WTC11 (cell line): ENCODE results near the gene PPP2R3A. TPM values are rescaled to one million over a fixed set of nuclear protein-coding genes. Genes with fewer than 3 reads are reported as not detected.
A peak's percentile ranks its signal among the peaks of the same experiment; 100 is the strongest.

ENCODE experiments used
- ATAC-seq: fragments of 200-7000 bp; cut with Tn5 transposase; 2 replicates; pipeline ENCODE4 v1.10.0; 2021; ENCODE audit warnings: mild to moderate bottlenecking, moderate library complexity
- CTCF ChIA-PET: fragments of 300-600 bp; sonication (Branson Sonifier 250); formaldehyde crosslinking; loops from one replicate; lab custom pipeline; 2021; ENCODE audit warnings: antibody characterized with exemption; lab: Charles Lee
- POLR2A ChIA-PET: fragments of 350-600 bp; sonication (Branson Sonifier 250); formaldehyde crosslinking; loops from one replicate; lab custom pipeline; 2021; ENCODE audit warnings: antibody characterized with exemption; lab: Charles Lee
- DNase-seq: peaks from one replicate; pipeline ENCODE4 v3.0.0; 2021; ENCODE audit warnings: low spot score
- H3K27ac Mint-ChIP-seq: 2 replicates; pipeline ENCODE4 v1.8.0; 2021; ENCODE audit warnings: mixed read lengths
- H3K27me3 Mint-ChIP-seq: 2 replicates; pipeline ENCODE4 v1.8.0; 2021; ENCODE audit warnings: low read depth, mild to moderate bottlenecking, moderate library complexity, mixed read lengths
- H3K36me3 Mint-ChIP-seq: 2 replicates; pipeline ENCODE4 v1.8.0; 2021; ENCODE audit warnings: mixed read lengths
- H3K4me1 Mint-ChIP-seq: 2 replicates; pipeline ENCODE4 v1.8.0; 2022; ENCODE audit warnings: mixed read lengths
- H3K4me3 Mint-ChIP-seq: 2 replicates; pipeline ENCODE4 v1.8.0; 2021; ENCODE audit warnings: mild to moderate bottlenecking, moderate library complexity, mixed read lengths
- H3K9me3 Mint-ChIP-seq: 2 replicates; pipeline ENCODE4 v1.8.0; 2021; ENCODE audit warnings: mixed read lengths
- ATF1 ChIP-seq: sonication (generic); formaldehyde crosslinking; IDR thresholded peaks from 2 replicates; pipeline ENCODE4 v1.8.1; 2023; ENCODE audit warnings: mild to moderate bottlenecking, moderate library complexity, missing genetic modification reagents
- ETV6 ChIP-seq: sonication (generic); formaldehyde crosslinking; IDR thresholded peaks from 2 replicates; pipeline ENCODE4 v1.8.1; 2022; ENCODE audit warnings: mild to moderate bottlenecking, missing genetic modification reagents
- FOXP1 ChIP-seq: sonication (generic); formaldehyde crosslinking; IDR thresholded peaks from 2 replicates; pipeline ENCODE4 v1.8.0; 2022; ENCODE audit warnings: missing genetic modification reagents, mild to moderate bottlenecking, moderate library complexity, borderline replicate concordance
- GRHL2 ChIP-seq: fragments of 250-450 bp; sonication (Bioruptor Pico); IDR thresholded peaks from 2 replicates; pipeline ENCODE4 v1.8.0; 2022; ENCODE audit warnings: mild to moderate bottlenecking, moderate library complexity; ENCODE audit not compliant: insufficient replicate concordance, severe bottlenecking
- IRF2 ChIP-seq: sonication (generic); formaldehyde crosslinking; IDR thresholded peaks from 2 replicates; pipeline ENCODE4 v1.8.0; 2022; ENCODE audit warnings: low read depth, missing genetic modification reagents, borderline replicate concordance
- NR3C1 ChIP-seq: sonication (generic); formaldehyde crosslinking; conservative IDR thresholded peaks from 2 replicates; pipeline ENCODE4 v1.8.1; 2023; ENCODE audit warnings: low read depth, mild to moderate bottlenecking, missing genetic modification reagents
- RORB ChIP-seq: fragments of 250-450 bp; sonication (Bioruptor Pico); IDR thresholded peaks from 2 replicates; pipeline ENCODE4 v1.9.0; 2021; ENCODE audit warnings: mild to moderate bottlenecking
- SOX15 ChIP-seq: fragments of 250-450 bp; sonication (Bioruptor Pico); IDR thresholded peaks from 2 replicates; pipeline ENCODE4 v1.9.0; 2021; ENCODE audit warnings: mild to moderate bottlenecking
- ZNF121 ChIP-seq: sonication (generic); formaldehyde crosslinking; IDR thresholded peaks from 2 replicates; pipeline ENCODE4 v1.8.0; 2023; ENCODE audit warnings: missing genetic modification reagents
- ZNF423 ChIP-seq: fragments of 250-450 bp; sonication (Bioruptor Pico); IDR thresholded peaks from 2 replicates; pipeline ENCODE4 v2.1.2; 2022; ENCODE audit warnings: mild to moderate bottlenecking, moderate library complexity
- total RNA-seq: library from RNA; stranded (reverse); gene quantifications from 3 replicates; pipeline ENCODE4 v1.2.3, GENCODE V29; 2021
- TF ChIP-seq, protein P1 (sequence below): sonication (generic); formaldehyde crosslinking; IDR thresholded peaks from 2 replicates; pipeline ENCODE4 v1.8.0; 2022; ENCODE audit warnings: mild to moderate bottlenecking, missing genetic modification reagents
- TF ChIP-seq, protein P2 (sequence below): sonication (generic); formaldehyde crosslinking; IDR thresholded peaks from 2 replicates; pipeline ENCODE4 v1.8.1; 2023; ENCODE audit warnings: mild to moderate bottlenecking, missing genetic modification reagents
- TF ChIP-seq, protein P3 (sequence below): sonication (generic); formaldehyde crosslinking; conservative IDR thresholded peaks from 2 replicates; pipeline ENCODE4 v1.8.1; 2023; ENCODE audit warnings: mild to moderate bottlenecking, low read depth, missing genetic modification reagents, moderate library complexity
- TF ChIP-seq, protein P4 (sequence below): sonication (generic); formaldehyde crosslinking; IDR thresholded peaks from 2 replicates; pipeline ENCODE4 v1.8.0; 2022; ENCODE audit warnings: mild to moderate bottlenecking, missing genetic modification reagents
- TF ChIP-seq, protein P5 (sequence below): sonication (generic); formaldehyde crosslinking; IDR thresholded peaks from 2 replicates; pipeline ENCODE4 v1.8.1; 2023; ENCODE audit warnings: mild to moderate bottlenecking, missing genetic modification reagents, borderline replicate concordance
- TF ChIP-seq, protein P6 (sequence below): fragments of 250-450 bp; sonication (Bioruptor Pico); IDR thresholded peaks from 2 replicates; pipeline ENCODE4 v2.1.2; 2022; ENCODE audit warnings: mild to moderate bottlenecking, moderate library complexity
- TF ChIP-seq, protein P7 (sequence below): fragments of 200-600 bp; IDR thresholded peaks from 2 replicates; pipeline ENCODE4 v1.8.0; 2022; ENCODE audit warnings: antibody characterized with exemption
- TF ChIP-seq, protein P8 (sequence below): fragments of 250-450 bp; sonication (Bioruptor Pico); IDR thresholded peaks from 2 replicates; pipeline ENCODE4 v1.9.0; 2021; ENCODE audit warnings: moderate library complexity, mild to moderate bottlenecking, inconsistent platforms, borderline replicate concordance
- TF ChIP-seq, protein P9 (sequence below): sonication (generic); formaldehyde crosslinking; IDR thresholded peaks from 2 replicates; pipeline ENCODE4 v1.8.1; 2023; ENCODE audit warnings: mild to moderate bottlenecking, missing genetic modification reagents, moderate library complexity

Gene PPP2R3A
- total RNA-seq, 1 experiment from 2014 or later: 13.1 TPM

DNA sequence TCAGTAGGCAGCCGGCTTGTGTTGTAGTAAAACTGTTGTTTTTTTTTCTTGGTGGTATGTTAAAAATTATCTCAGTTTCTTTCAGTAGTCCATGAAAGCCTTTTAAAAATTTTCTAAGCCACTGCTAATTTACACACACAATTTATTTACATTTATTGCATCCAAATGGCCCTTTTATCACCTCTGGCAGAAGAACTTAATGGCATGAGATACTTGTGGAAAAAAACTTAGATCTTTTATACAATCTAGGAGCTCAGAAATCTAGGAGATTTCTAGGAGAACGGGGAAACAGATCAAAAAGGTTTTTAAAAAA, 1.4 kb downstream of the PPP2R3A start (continued):
- TF ChIP-seq, protein P1, sequence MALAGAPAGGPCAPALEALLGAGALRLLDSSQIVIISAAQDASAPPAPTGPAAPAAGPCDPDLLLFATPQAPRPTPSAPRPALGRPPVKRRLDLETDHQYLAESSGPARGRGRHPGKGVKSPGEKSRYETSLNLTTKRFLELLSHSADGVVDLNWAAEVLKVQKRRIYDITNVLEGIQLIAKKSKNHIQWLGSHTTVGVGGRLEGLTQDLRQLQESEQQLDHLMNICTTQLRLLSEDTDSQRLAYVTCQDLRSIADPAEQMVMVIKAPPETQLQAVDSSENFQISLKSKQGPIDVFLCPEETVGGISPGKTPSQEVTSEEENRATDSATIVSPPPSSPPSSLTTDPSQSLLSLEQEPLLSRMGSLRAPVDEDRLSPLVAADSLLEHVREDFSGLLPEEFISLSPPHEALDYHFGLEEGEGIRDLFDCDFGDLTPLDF (CRISPR knock-in tag): no peak
- TF ChIP-seq ZNF121 (no peak), IRF2 (no peak), ZNF423 (CRISPR knock-in tag) (no peak), ATF1 (no peak)
- TF ChIP-seq, protein P2, sequence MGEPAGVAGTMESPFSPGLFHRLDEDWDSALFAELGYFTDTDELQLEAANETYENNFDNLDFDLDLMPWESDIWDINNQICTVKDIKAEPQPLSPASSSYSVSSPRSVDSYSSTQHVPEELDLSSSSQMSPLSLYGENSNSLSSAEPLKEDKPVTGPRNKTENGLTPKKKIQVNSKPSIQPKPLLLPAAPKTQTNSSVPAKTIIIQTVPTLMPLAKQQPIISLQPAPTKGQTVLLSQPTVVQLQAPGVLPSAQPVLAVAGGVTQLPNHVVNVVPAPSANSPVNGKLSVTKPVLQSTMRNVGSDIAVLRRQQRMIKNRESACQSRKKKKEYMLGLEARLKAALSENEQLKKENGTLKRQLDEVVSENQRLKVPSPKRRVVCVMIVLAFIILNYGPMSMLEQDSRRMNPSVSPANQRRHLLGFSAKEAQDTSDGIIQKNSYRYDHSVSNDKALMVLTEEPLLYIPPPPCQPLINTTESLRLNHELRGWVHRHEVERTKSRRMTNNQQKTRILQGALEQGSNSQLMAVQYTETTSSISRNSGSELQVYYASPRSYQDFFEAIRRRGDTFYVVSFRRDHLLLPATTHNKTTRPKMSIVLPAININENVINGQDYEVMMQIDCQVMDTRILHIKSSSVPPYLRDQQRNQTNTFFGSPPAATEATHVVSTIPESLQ (CRISPR knock-in tag): no peak
- TF ChIP-seq, protein P3, sequence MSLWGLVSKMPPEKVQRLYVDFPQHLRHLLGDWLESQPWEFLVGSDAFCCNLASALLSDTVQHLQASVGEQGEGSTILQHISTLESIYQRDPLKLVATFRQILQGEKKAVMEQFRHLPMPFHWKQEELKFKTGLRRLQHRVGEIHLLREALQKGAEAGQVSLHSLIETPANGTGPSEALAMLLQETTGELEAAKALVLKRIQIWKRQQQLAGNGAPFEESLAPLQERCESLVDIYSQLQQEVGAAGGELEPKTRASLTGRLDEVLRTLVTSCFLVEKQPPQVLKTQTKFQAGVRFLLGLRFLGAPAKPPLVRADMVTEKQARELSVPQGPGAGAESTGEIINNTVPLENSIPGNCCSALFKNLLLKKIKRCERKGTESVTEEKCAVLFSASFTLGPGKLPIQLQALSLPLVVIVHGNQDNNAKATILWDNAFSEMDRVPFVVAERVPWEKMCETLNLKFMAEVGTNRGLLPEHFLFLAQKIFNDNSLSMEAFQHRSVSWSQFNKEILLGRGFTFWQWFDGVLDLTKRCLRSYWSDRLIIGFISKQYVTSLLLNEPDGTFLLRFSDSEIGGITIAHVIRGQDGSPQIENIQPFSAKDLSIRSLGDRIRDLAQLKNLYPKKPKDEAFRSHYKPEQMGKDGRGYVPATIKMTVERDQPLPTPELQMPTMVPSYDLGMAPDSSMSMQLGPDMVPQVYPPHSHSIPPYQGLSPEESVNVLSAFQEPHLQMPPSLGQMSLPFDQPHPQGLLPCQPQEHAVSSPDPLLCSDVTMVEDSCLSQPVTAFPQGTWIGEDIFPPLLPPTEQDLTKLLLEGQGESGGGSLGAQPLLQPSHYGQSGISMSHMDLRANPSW (CRISPR knock-in tag): no peak
- TF ChIP-seq, protein P4, sequence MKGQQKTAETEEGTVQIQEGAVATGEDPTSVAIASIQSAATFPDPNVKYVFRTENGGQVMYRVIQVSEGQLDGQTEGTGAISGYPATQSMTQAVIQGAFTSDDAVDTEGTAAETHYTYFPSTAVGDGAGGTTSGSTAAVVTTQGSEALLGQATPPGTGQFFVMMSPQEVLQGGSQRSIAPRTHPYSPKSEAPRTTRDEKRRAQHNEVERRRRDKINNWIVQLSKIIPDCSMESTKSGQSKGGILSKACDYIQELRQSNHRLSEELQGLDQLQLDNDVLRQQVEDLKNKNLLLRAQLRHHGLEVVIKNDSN (CRISPR knock-in tag): no peak

DNA sequence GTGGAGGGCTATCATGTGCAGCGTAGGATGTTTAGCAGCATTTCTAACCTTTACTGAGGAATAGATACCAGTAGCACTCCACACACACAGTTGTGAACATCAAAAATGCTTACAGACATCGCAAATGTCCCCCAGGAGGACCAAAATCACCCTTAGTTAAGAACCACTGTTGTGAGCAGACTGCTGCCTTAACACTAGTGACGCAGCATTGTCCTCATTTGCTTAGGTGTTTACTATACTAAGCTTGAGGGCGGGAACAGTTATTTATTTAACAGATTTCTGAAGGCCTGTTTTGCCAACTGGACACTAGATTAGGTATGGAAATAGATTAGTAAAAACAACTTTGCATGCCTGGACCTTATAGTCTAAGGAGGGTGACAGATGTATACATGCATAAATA, 2.3 kb downstream of the PPP2R3A start:
- Mint-ChIP-seq H3K4me3 (peak overlapping the region; percentile 84), H3K27ac (no peak overlapping the region), H3K36me3 (peaks cover 11% of the 10 kb centered on the region; the same call in 1 of the 2 replicates), H3K4me1 (peaks cover 58% of the 10 kb centered on the region), H3K27me3 (no peaks in the 10 kb centered on the region), H3K9me3 (peaks cover 3% of the 10 kb centered on the region; the same call in 1 of the 2 replicates)
- CTCF ChIA-PET: interaction anchor here (0.5 to 4.1 kb wide), 2 partner anchors 75 to 223 kb away, joined by 3 to 27 read pairs; no protein-coding TSS in a partner anchor
- TF ChIP-seq, protein P5, sequence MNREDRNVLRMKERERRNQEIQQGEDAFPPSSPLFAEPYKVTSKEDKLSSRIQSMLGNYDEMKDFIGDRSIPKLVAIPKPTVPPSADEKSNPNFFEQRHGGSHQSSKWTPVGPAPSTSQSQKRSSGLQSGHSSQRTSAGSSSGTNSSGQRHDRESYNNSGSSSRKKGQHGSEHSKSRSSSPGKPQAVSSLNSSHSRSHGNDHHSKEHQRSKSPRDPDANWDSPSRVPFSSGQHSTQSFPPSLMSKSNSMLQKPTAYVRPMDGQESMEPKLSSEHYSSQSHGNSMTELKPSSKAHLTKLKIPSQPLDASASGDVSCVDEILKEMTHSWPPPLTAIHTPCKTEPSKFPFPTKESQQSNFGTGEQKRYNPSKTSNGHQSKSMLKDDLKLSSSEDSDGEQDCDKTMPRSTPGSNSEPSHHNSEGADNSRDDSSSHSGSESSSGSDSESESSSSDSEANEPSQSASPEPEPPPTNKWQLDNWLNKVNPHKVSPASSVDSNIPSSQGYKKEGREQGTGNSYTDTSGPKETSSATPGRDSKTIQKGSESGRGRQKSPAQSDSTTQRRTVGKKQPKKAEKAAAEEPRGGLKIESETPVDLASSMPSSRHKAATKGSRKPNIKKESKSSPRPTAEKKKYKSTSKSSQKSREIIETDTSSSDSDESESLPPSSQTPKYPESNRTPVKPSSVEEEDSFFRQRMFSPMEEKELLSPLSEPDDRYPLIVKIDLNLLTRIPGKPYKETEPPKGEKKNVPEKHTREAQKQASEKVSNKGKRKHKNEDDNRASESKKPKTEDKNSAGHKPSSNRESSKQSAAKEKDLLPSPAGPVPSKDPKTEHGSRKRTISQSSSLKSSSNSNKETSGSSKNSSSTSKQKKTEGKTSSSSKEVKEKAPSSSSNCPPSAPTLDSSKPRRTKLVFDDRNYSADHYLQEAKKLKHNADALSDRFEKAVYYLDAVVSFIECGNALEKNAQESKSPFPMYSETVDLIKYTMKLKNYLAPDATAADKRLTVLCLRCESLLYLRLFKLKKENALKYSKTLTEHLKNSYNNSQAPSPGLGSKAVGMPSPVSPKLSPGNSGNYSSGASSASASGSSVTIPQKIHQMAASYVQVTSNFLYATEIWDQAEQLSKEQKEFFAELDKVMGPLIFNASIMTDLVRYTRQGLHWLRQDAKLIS: no peak
- TF ChIP-seq FOXP1 (CRISPR knock-in tag) (no peak), SOX15 (CRISPR knock-in tag) (no peak), GRHL2 (CRISPR knock-in tag) (no peak), NR3C1 (CRISPR knock-in tag) (no peak), ETV6 (CRISPR knock-in tag) (no peak), RORB (CRISPR knock-in tag) (no peak)
- TF ChIP-seq, protein P6, sequence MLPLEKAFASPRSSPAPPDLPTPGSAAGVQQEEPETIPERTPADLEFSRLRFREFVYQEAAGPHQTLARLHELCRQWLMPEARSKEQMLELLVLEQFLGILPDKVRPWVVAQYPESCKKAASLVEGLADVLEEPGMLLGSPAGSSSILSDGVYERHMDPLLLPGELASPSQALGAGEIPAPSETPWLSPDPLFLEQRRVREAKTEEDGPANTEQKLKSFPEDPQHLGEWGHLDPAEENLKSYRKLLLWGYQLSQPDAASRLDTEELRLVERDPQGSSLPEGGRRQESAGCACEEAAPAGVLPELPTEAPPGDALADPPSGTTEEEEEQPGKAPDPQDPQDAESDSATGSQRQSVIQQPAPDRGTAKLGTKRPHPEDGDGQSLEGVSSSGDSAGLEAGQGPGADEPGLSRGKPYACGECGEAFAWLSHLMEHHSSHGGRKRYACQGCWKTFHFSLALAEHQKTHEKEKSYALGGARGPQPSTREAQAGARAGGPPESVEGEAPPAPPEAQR (CRISPR knock-in tag): no peak
- TF ChIP-seq, protein P7, sequence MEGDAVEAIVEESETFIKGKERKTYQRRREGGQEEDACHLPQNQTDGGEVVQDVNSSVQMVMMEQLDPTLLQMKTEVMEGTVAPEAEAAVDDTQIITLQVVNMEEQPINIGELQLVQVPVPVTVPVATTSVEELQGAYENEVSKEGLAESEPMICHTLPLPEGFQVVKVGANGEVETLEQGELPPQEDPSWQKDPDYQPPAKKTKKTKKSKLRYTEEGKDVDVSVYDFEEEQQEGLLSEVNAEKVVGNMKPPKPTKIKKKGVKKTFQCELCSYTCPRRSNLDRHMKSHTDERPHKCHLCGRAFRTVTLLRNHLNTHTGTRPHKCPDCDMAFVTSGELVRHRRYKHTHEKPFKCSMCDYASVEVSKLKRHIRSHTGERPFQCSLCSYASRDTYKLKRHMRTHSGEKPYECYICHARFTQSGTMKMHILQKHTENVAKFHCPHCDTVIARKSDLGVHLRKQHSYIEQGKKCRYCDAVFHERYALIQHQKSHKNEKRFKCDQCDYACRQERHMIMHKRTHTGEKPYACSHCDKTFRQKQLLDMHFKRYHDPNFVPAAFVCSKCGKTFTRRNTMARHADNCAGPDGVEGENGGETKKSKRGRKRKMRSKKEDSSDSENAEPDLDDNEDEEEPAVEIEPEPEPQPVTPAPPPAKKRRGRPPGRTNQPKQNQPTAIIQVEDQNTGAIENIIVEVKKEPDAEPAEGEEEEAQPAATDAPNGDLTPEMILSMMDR: no peak
- TF ChIP-seq, protein P8, sequence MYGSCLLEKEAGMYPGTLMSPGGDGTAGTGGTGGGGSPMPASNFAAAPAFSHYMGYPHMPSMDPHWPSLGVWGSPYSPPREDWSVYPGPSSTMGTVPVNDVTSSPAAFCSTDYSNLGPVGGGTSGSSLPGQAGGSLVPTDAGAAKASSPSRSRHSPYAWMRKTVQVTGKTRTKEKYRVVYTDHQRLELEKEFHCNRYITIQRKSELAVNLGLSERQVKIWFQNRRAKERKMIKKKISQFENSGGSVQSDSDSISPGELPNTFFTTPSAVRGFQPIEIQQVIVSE (CRISPR knock-in tag): no peak
- TF ChIP-seq, protein P9, sequence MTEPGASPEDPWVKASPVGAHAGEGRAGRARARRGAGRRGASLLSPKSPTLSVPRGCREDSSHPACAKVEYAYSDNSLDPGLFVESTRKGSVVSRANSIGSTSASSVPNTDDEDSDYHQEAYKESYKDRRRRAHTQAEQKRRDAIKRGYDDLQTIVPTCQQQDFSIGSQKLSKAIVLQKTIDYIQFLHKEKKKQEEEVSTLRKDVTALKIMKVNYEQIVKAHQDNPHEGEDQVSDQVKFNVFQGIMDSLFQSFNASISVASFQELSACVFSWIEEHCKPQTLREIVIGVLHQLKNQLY (CRISPR knock-in tag): no peak
- POLR2A ChIA-PET: interaction anchor here (2.1 kb wide), 1 partner anchor 23 kb away, joined by 5 read pairs; no protein-coding TSS in a partner anchor
- no peak for DNase-seq
- ATAC-seq: no peak
